Parathyroid adenoma (tissue), 2 donors: ENCODE data around the gene STK36.

Experiments
- H2AFZ ChIP-seq: fragments of 300-600 bp; sonication (generic); one replicate; pipeline ENCODE4 v1.7.0; 2017; ENCODE audit warnings: antibody characterized with exemption, mild to moderate bottlenecking
- H3K27ac ChIP-seq: fragments of 300-600 bp; sonication (generic); one replicate; pipeline ENCODE4 v1.7.0; 2017
- H3K27me3 ChIP-seq: fragments of 300-600 bp; sonication (generic); one replicate; pipeline ENCODE4 v1.7.0; 2017; ENCODE audit warnings: low read length; ENCODE audit not compliant: control insufficient read depth, insufficient read depth
- H3K36me3 ChIP-seq: fragments of 300-600 bp; sonication (generic); one replicate; pipeline ENCODE4 v1.7.0; 2017; ENCODE audit warnings: low read length; ENCODE audit not compliant: control insufficient read depth, insufficient read depth
- H3K4me1 ChIP-seq: fragments of 300-600 bp; sonication (generic); one replicate; pipeline ENCODE4 v1.7.0; 2017; ENCODE audit warnings: control low read depth
- H3K4me2 ChIP-seq: fragments of 300-600 bp; sonication (generic); one replicate; pipeline ENCODE4 v1.7.0; 2017; ENCODE audit warnings: low read length
- H3K4me3 ChIP-seq: fragments of 300-600 bp; sonication (generic); one replicate; pipeline ENCODE4 v1.7.0; 2017; ENCODE audit warnings: low read depth, low read length
- H3K79me2 ChIP-seq: fragments of 300-600 bp; sonication (generic); one replicate; pipeline ENCODE4 v1.7.0; 2017; ENCODE audit warnings: control low read depth
- H3K9ac ChIP-seq: fragments of 300-600 bp; sonication (generic); one replicate; pipeline ENCODE4 v1.7.0; 2017; ENCODE audit warnings: mild to moderate bottlenecking
- H3K9me3 ChIP-seq: fragments of 300-600 bp; sonication (generic); one replicate; pipeline ENCODE4 v1.7.0; 2017; ENCODE audit warnings: low read length; ENCODE audit not compliant: control insufficient read depth
- TF ChIP-seq, protein P1 (sequence below): fragments of 300-600 bp; sonication (generic); IDR thresholded peaks from one replicate; pipeline ENCODE4 v1.7.0; 2017; ENCODE audit warnings: antibody characterized with exemption, mild to moderate bottlenecking
- donor health status: primary hyperparathyroidism.

The STK36 gene

DNA sequence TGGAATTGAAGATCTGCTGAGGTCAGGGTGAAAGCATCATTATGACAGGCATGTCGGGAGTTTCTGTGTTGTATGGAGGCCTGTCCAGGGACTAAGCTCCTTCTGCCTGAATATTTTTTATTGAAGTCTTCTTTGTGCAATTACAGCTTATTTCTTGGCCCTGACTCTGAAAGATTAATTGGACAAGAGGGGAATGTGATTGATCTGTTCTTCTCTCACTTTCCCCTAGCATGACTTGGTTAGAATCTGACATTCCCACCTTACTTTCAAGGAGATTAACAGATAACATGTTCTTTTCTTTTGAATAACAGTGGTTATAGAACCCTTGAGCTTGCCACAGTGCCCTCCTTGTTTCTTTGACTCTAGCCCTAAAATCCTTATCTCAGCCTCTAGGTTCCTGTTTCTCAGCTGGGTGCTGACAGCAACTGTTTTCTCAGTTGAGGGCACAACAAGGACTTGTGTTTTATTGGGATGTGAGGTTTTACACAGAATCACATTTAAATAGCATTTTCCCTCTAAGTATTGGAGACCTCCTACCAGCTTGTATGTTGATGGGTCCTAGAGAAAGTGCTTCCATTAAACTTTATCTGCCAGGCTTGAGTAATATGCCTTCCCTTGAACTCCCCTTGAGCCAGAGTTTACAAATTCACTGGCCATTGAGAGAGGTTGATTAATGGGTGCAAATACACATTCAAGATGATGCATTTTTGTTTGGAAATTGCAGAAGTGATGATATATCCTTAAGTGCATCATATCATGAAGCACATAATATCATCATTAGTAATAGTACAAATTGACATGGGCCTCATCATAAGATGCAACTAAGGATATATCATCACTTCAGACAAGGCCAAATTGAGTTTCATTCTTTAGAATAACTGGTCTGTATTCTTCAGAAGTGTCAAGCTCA, 51.2 kb downstream of the STK36 start:
- H3K9ac ChIP-seq = no peak overlapping the region
- peak overlapping the region; percentile 30 for H3K27ac ChIP-seq
- H3K4me2 ChIP-seq = peak overlapping the region; percentile 18
- no peaks in the 10 kb centered on the region for H3K27me3 ChIP-seq
- no peak overlapping the region for H2AFZ ChIP-seq
- H3K4me3 ChIP-seq = no peak overlapping the region
- no peaks in the 10 kb centered on the region for H3K36me3 ChIP-seq
- peaks cover 8% of the 10 kb centered on the region for H3K4me1 ChIP-seq
- TF ChIP-seq, protein P1, sequence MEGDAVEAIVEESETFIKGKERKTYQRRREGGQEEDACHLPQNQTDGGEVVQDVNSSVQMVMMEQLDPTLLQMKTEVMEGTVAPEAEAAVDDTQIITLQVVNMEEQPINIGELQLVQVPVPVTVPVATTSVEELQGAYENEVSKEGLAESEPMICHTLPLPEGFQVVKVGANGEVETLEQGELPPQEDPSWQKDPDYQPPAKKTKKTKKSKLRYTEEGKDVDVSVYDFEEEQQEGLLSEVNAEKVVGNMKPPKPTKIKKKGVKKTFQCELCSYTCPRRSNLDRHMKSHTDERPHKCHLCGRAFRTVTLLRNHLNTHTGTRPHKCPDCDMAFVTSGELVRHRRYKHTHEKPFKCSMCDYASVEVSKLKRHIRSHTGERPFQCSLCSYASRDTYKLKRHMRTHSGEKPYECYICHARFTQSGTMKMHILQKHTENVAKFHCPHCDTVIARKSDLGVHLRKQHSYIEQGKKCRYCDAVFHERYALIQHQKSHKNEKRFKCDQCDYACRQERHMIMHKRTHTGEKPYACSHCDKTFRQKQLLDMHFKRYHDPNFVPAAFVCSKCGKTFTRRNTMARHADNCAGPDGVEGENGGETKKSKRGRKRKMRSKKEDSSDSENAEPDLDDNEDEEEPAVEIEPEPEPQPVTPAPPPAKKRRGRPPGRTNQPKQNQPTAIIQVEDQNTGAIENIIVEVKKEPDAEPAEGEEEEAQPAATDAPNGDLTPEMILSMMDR = no peak
- peaks cover 17% of the 10 kb centered on the region for H3K79me2 ChIP-seq
- no peaks in the 10 kb centered on the region for H3K9me3 ChIP-seq

DNA sequence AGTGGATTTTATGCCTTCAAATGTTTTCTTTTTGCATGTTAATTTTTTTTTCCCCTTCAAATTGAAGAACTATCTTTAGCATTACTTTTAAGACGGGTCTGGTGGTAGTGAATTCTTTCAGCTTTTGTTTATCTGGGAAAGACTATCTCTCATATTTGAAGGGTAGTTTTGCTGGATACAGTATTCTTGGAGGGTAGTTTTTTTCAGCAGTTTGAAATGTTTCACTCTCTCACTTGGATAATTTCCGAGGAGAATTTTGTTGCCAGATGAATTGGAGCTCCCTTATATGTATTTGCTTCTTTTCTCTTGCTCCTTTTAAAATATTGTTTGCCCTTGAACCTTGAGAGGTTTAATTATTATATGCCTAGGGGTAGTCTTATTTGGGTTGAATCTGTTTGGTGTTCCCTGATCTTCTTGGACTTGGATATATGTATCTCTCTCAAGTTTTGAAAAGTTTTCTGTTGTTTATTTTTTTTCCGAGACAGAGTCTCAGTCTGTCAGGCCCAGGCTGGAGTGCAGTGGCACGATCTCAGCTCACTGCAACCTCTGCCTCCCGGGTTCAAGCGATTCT, 54.2 kb downstream of the STK36 start:
- Histone ChIP-seq H3K9me3 (no peaks in the 10 kb centered on the region), H3K4me3 (no peak overlapping the region), H3K9ac (no peak overlapping the region), H3K27me3 (no peaks in the 10 kb centered on the region), H3K4me1 (peaks cover 8% of the 10 kb centered on the region), H3K27ac (no peak overlapping the region), H3K79me2 (peaks cover 19% of the 10 kb centered on the region), H3K4me2 (no peak overlapping the region), H2AFZ (no peak overlapping the region), H3K36me3 (no peaks in the 10 kb centered on the region)
- TF ChIP-seq, protein P1 = no peak

DNA sequence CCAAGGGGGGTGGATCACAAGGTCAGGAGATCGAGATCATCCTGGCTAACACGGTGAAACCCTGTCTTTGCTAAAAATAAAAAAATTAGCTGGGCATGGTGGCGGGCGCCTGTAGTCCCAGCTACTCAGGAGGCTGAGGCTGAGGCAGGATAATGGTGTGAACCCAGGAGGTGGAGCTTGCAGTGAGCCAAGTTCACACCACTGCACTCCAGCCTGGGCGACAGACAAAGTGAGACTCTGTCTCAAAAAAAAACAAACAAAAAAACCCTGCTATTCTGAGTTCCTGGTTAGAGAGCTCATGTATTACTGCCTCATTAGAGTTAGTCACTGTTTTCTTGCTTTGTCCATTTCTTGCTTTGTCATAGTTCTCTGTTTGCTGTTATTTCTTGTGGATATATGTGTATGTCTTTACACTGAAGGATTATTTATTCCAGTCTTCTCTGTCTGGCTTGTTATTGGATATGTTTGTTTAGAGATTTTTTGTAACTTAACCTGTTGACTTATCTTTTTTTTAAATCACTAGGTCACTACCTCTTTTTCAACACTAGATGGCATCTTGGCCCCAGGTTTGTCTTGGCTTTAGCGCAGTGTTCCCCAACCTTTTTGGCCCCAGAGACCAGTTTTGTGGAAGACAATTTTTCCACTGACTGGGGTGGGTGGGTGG, 55.7 kb downstream of the STK36 start:
- Histone ChIP-seq H3K9me3 (no peaks in the 10 kb centered on the region), H3K36me3 (no peaks in the 10 kb centered on the region), H3K79me2 (peaks cover 19% of the 10 kb centered on the region), H2AFZ (no peak overlapping the region), H3K27me3 (no peaks in the 10 kb centered on the region), H3K9ac (no peak overlapping the region), H3K4me3 (no peak overlapping the region), H3K4me2 (no peak overlapping the region), H3K27ac (no peak overlapping the region), H3K4me1 (peaks cover 8% of the 10 kb centered on the region)
- TF ChIP-seq, protein P1 = no peak

DNA sequence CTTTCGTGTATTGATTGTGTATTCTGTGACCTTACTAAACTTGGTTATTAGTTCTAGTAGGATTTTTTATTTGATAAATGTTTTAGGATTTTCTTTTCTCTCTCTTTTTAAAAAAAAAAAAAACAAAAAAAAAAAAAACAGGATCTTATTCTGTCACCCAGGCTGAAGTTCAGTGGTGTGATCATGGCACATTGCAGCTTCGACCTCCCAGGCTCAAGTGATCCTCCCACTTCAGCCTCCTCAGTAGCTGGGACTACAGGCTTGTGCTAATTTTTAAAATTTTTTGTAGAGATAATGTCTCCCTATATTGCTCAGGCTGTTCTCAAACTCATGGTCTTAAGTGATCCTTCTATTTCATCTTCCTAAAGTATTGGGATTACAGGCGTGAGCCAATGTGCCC, 57.8 kb downstream of the STK36 start:
- H3K27me3 ChIP-seq = no peaks in the 10 kb centered on the region
- H3K4me3 ChIP-seq = no peak overlapping the region
- H3K4me1 ChIP-seq = no peaks in the 10 kb centered on the region
- H3K27ac ChIP-seq = no peak overlapping the region
- H3K79me2 ChIP-seq = peaks cover 19% of the 10 kb centered on the region
- no peak overlapping the region for H3K4me2 ChIP-seq
- no peak overlapping the region for H2AFZ ChIP-seq
- TF ChIP-seq, protein P1 = no peak
- H3K9ac ChIP-seq = no peak overlapping the region
- no peaks in the 10 kb centered on the region for H3K9me3 ChIP-seq
- no peaks in the 10 kb centered on the region for H3K36me3 ChIP-seq
